ENCODE measurements around the gene MED12L.

DNA sequence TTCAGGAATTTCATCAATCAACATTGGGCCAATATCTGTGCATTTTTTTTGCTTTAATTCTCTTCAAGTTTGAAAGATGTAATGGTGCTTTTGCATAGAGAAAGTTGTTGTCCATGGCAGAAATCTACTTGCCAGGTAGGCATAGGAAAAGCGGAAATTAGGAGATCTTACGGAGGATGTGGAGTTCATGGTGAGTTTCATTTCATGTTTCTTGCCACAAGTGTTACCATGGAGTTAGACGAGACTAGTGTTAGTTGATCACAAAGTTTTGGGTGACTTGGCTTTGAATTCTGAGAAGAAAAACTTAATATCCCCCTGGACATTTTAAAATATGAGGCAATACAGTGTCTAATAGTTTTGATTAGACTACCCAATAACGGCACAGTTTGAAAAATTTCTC is 244.9 kb downstream of the MED12L start:
- TF ChIP-seq, protein P1, sequence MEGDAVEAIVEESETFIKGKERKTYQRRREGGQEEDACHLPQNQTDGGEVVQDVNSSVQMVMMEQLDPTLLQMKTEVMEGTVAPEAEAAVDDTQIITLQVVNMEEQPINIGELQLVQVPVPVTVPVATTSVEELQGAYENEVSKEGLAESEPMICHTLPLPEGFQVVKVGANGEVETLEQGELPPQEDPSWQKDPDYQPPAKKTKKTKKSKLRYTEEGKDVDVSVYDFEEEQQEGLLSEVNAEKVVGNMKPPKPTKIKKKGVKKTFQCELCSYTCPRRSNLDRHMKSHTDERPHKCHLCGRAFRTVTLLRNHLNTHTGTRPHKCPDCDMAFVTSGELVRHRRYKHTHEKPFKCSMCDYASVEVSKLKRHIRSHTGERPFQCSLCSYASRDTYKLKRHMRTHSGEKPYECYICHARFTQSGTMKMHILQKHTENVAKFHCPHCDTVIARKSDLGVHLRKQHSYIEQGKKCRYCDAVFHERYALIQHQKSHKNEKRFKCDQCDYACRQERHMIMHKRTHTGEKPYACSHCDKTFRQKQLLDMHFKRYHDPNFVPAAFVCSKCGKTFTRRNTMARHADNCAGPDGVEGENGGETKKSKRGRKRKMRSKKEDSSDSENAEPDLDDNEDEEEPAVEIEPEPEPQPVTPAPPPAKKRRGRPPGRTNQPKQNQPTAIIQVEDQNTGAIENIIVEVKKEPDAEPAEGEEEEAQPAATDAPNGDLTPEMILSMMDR (IDR thresholded peaks at IDR 0.05): no peak
- TF ChIP-seq POLR2A (IDR thresholded peaks at IDR 0.05) (no peak), EP300 (IDR thresholded peaks at IDR 0.05) (no peak)

Data from ovary (tissue), 3 donors.